ENCODE results near the gene SFMBT1. TPM values are rescaled to one million over a fixed set of nuclear protein-coding genes. Genes with fewer than 3 reads are reported as not detected.

The SFMBT1 gene
- total and polyA plus RNA-seq, 2 experiments from 2014 or later, result 5.3 to 24.0 TPM

- peak; percentile 54 for DNase-seq (ENCODE audit: low spot score)
- Histone ChIP-seq H3K79me2 (replicated peaks; ENCODE audit: insufficient read depth) (peaks cover 27% of the 10 kb centered on the region), H3K4me1 (ENCODE audit: insufficient read depth) (peaks cover 15% of the 10 kb centered on the region), H4K20me1 (replicated peaks; ENCODE audit: insufficient read depth) (no peaks in the 10 kb centered on the region), H3K4me3 (no peak overlapping the region), H3K4me2 (0 out of 2 replicates have a peak overlapping the region, but pooled peaks have one; percentile 39), H3F3A (replicated peaks; ENCODE audit: low read depth) (no peaks in the 10 kb centered on the region), H3K36me3 (ENCODE audit: insufficient read depth) (no peaks in the 10 kb centered on the region), H3K27me3 (ENCODE audit: insufficient read depth) (no peaks in the 10 kb centered on the region), H3K27ac (ENCODE audit: low read depth) (no peak overlapping the region), H3K9me2 (ENCODE audit: insufficient read depth) (no peaks in the 10 kb centered on the region), H2AFZ (no peak overlapping the region; the same call in 1 of the 2 replicates)
- H3K27ac Mint-ChIP-seq, result peak overlapping the region; percentile 7
- peaks cover 7% of the 10 kb centered on the region for H3K27me3 Mint-ChIP-seq (ENCODE audit: insufficient read depth, low read depth, poor library complexity)
- no peak overlapping the region for H3K4me3 Mint-ChIP-seq
- no peaks in the 10 kb centered on the region for H3K36me3 Mint-ChIP-seq (ENCODE audit: low read depth)
- peaks cover 25% of the 10 kb centered on the region for H3K4me1 Mint-ChIP-seq
- H3K9me3 Mint-ChIP-seq, result no peaks in the 10 kb centered on the region
- TF ChIP-seq STAT1 (IDR thresholded peaks at IDR 0.05; ENCODE audit: unreplicated experiment) (no peak), ZNF331 (CRISPR knock-in tag; IDR thresholded peaks at IDR 0.05; ENCODE audit: low read depth) (no peak), ZNF462 (CRISPR knock-in tag; IDR thresholded peaks at IDR 0.05) (no peak)
- TF ChIP-seq, protein P1, sequence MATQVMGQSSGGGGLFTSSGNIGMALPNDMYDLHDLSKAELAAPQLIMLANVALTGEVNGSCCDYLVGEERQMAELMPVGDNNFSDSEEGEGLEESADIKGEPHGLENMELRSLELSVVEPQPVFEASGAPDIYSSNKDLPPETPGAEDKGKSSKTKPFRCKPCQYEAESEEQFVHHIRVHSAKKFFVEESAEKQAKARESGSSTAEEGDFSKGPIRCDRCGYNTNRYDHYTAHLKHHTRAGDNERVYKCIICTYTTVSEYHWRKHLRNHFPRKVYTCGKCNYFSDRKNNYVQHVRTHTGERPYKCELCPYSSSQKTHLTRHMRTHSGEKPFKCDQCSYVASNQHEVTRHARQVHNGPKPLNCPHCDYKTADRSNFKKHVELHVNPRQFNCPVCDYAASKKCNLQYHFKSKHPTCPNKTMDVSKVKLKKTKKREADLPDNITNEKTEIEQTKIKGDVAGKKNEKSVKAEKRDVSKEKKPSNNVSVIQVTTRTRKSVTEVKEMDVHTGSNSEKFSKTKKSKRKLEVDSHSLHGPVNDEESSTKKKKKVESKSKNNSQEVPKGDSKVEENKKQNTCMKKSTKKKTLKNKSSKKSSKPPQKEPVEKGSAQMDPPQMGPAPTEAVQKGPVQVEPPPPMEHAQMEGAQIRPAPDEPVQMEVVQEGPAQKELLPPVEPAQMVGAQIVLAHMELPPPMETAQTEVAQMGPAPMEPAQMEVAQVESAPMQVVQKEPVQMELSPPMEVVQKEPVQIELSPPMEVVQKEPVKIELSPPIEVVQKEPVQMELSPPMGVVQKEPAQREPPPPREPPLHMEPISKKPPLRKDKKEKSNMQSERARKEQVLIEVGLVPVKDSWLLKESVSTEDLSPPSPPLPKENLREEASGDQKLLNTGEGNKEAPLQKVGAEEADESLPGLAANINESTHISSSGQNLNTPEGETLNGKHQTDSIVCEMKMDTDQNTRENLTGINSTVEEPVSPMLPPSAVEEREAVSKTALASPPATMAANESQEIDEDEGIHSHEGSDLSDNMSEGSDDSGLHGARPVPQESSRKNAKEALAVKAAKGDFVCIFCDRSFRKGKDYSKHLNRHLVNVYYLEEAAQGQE (IDR thresholded peaks at IDR 0.05; ENCODE audit: unreplicated experiment), result no peak
- TF ChIP-seq, protein P2, sequence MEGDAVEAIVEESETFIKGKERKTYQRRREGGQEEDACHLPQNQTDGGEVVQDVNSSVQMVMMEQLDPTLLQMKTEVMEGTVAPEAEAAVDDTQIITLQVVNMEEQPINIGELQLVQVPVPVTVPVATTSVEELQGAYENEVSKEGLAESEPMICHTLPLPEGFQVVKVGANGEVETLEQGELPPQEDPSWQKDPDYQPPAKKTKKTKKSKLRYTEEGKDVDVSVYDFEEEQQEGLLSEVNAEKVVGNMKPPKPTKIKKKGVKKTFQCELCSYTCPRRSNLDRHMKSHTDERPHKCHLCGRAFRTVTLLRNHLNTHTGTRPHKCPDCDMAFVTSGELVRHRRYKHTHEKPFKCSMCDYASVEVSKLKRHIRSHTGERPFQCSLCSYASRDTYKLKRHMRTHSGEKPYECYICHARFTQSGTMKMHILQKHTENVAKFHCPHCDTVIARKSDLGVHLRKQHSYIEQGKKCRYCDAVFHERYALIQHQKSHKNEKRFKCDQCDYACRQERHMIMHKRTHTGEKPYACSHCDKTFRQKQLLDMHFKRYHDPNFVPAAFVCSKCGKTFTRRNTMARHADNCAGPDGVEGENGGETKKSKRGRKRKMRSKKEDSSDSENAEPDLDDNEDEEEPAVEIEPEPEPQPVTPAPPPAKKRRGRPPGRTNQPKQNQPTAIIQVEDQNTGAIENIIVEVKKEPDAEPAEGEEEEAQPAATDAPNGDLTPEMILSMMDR (conservative IDR thresholded peaks at IDR 0.05; ENCODE audit: low read depth in 2 of 2), result no peak
- peak; percentile 92 for ATAC-seq
Observed at GRCh38 chr3:53009826-53010539, 35.9 kb downstream of the SFMBT1 start.

All from GM23338 (cell line).